ENCODE data around the gene QRFP. TPM values are rescaled to one million over a fixed set of nuclear protein-coding genes. Genes with fewer than 3 reads are reported as not detected.

The QRFP gene
- total and polyA plus RNA-seq, 8 donors, result not detected

GRCh38 chr9:130868230-130868629, 28.4 kb downstream of the QRFP start:
- intact Hi-C loops (cut with DNase I), result loop anchor here in 2 of 3 donors (5.0 to 10.0 kb wide), 2 partner anchors 74 to 163 kb away; no protein-coding TSS in a partner anchor
- no peak for TF ChIP-seq CTCF (IDR thresholded peaks at IDR 0.05)
- WGBS, 2 donors, result 93 to 96% methylated on average over 3 of the region's 3 CpGs
- Histone ChIP-seq H3K27me3 (no peaks in the 10 kb centered on the region), H3K9me3 (no peaks in the 10 kb centered on the region), H3K36me3 (peaks cover 0 to 9% (median 0%) of the 10 kb centered on the region in 3 donors), H3K4me1 (peaks cover 6 to 14% (median 9%) of the 10 kb centered on the region in 3 donors), H3K4me3 (no peak overlapping the region), H3K27ac (no peak overlapping the region)
- ATAC-seq (no peak), DNase-seq (no peak), FAIRE-seq (no peak)

GRCh38 chr9:130867556-130867955, 29.1 kb downstream of the QRFP start:
- 92 to 94% methylated on average over 9 of the region's 9 CpGs for WGBS, 2 donors
- no peak overlapping the region for H3K4me3 ChIP-seq
- H3K9me3 ChIP-seq, result no peaks in the 10 kb centered on the region
- intact Hi-C loops (cut with DNase I), result loop anchor here in 2 of 3 donors (5.0 to 10.0 kb wide), 2 partner anchors 75 to 163 kb away; no protein-coding TSS in a partner anchor
- no peaks in the 10 kb centered on the region for H3K27me3 ChIP-seq
- no peak overlapping the region for H3K27ac ChIP-seq
- ATAC-seq (no peak), FAIRE-seq (no peak), DNase-seq (no peak)
- peaks cover 0 to 7% (median 2%) of the 10 kb centered on the region in 3 donors for H3K4me1 ChIP-seq
- H3K36me3 ChIP-seq, result peaks cover 0 to 9% (median 0%) of the 10 kb centered on the region in 3 donors
- TF ChIP-seq CTCF (IDR thresholded peaks at IDR 0.05), result no peak

- 37 to 40% methylated on average over 4 of the region's 4 CpGs for WGBS, 2 donors
- ATAC-seq (peak; percentile 91 to 97 (median 92)), DNase-seq (peak; percentile 73 to 88 (median 76)), FAIRE-seq (no peak)
- H3K4me3 ChIP-seq, result no peak overlapping the region
- no peaks in the 10 kb centered on the region for H3K9me3 ChIP-seq
- peak; percentile 71 to 88 (median 84) for TF ChIP-seq CTCF (IDR thresholded peaks at IDR 0.05)
- H3K4me1 ChIP-seq, result peaks cover 0 to 4% (median 0%) of the 10 kb centered on the region in 3 donors
- intact Hi-C loops (cut with DNase I), result loop anchor here in 2 of 3 donors (5.0 to 10.0 kb wide), 2 partner anchors 76 to 162 kb away; no protein-coding TSS in a partner anchor
- peaks cover 0 to 3% (median 0%) of the 10 kb centered on the region in 3 donors for H3K36me3 ChIP-seq
- H3K27ac ChIP-seq, result no peak overlapping the region
- no peaks in the 10 kb centered on the region for H3K27me3 ChIP-seq
Measured at GRCh38 chr9:130866474-130866965, 30.1 kb downstream of the QRFP start.

- 94 to 96% methylated on average over 3 of the region's 3 CpGs for WGBS, 2 donors
- no peaks in the 10 kb centered on the region for H3K27me3 ChIP-seq
- FAIRE-seq, result no peak
- no peak for DNase-seq
- intact Hi-C loops (cut with DNase I), result loop anchor here in 2 of 3 donors (5.0 to 10.0 kb wide), 2 partner anchors 76 to 161 kb away; no protein-coding TSS in a partner anchor
- H3K9me3 ChIP-seq, result no peaks in the 10 kb centered on the region
- ATAC-seq, result no peak
- H3K4me3 ChIP-seq, result no peak overlapping the region
- peaks cover 0 to 3% (median 0%) of the 10 kb centered on the region in 3 donors for H3K36me3 ChIP-seq
- no peak for TF ChIP-seq CTCF (IDR thresholded peaks at IDR 0.05)
- H3K27ac ChIP-seq, result no peak overlapping the region
- H3K4me1 ChIP-seq, result peaks cover 0 to 4% (median 0%) of the 10 kb centered on the region in 3 donors
Measured at GRCh38 chr9:130865921-130866320, 30.7 kb downstream of the QRFP start.

- no peaks in the 10 kb centered on the region for H3K9me3 ChIP-seq
- H3K36me3 ChIP-seq, result peaks cover 0 to 2% (median 0%) of the 10 kb centered on the region in 3 donors
- TF ChIP-seq CTCF (IDR thresholded peaks at IDR 0.05), result no peak
- WGBS, 2 donors, result 77 to 87% methylated on average over 6 of the region's 6 CpGs
- no peak for ATAC-seq
- H3K27me3 ChIP-seq, result no peaks in the 10 kb centered on the region
- no peak overlapping the region for H3K27ac ChIP-seq
- intact Hi-C loops (cut with DNase I), result loop anchor here (5.0 to 10.0 kb wide), 3 partner anchors 92 to 160 kb away; no protein-coding TSS in a partner anchor
- DNase-seq, result no peak
- FAIRE-seq, result no peak
- no peak overlapping the region for H3K4me3 ChIP-seq
- H3K4me1 ChIP-seq, result peaks cover 0 to 4% (median 0%) of the 10 kb centered on the region in 3 donors
Measured at GRCh38 chr9:130864541-130864940, 32.1 kb downstream of the QRFP start.
